Transverse colon (tissue), 3 donors: Measurements from ENCODE around the gene ZNF385D.

Experiments used
- EP300 ChIP-seq: sonication (generic); formaldehyde crosslinking; IDR thresholded peaks from one replicate; pipeline ENCODE4 v1.6.1; 2017; ENCODE audit warnings: antibody characterized with exemption, low read depth
- POLR2A ChIP-seq: fragments of 450-650 bp; IDR thresholded peaks from one replicate; pipeline ENCODE4 v1.6.1; 2016; ENCODE audit warnings: antibody characterized with exemption, mild to moderate bottlenecking, moderate library complexity
- TF ChIP-seq, protein P1 (sequence below), 5 experiments: fragments of 200-600 bp in 3 of 5; fragments of 450-650 bp in 2 of 5; sonication (generic) in 3 of 5; IDR thresholded peaks; 1 replicate in 2 of 5; 2 replicates in 3 of 5; pipeline ENCODE4 v1.5.1; 2016 to 2017; ENCODE audit warnings: antibody characterized with exemption in 5 of 5, inconsistent platforms in 3 of 5, mild to moderate bottlenecking in 2 of 5, moderate library complexity in 1 of 5

DNA sequence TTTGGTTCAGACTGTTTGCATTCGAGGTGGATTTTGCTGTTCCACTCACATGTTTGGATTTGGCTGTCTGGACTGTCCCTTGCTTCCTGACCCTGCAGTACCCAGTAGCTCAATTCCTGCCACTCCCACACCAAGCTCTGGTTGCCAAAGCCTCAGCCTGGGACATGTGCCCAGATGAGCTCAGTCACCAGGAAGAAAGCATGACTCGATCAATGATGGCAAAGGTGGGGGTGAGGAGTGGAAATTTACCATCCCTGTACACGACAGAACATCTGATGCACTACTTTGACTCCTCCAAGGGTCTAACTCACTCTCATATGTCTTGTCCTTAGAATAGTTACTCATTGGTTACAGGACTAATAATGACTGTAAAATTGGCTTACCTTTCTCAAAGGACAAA is 45.2 kb downstream of the ZNF385D start:
- TF ChIP-seq, protein P1, sequence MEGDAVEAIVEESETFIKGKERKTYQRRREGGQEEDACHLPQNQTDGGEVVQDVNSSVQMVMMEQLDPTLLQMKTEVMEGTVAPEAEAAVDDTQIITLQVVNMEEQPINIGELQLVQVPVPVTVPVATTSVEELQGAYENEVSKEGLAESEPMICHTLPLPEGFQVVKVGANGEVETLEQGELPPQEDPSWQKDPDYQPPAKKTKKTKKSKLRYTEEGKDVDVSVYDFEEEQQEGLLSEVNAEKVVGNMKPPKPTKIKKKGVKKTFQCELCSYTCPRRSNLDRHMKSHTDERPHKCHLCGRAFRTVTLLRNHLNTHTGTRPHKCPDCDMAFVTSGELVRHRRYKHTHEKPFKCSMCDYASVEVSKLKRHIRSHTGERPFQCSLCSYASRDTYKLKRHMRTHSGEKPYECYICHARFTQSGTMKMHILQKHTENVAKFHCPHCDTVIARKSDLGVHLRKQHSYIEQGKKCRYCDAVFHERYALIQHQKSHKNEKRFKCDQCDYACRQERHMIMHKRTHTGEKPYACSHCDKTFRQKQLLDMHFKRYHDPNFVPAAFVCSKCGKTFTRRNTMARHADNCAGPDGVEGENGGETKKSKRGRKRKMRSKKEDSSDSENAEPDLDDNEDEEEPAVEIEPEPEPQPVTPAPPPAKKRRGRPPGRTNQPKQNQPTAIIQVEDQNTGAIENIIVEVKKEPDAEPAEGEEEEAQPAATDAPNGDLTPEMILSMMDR (IDR thresholded peaks at IDR 0.05): no peak
- TF ChIP-seq EP300: no peak
- no peak for TF ChIP-seq POLR2A
